ENCODE results near the gene NLRC3.
A peak's percentile ranks its signal among the peaks of the same experiment; 100 is the strongest.

The NLRC3 gene

DNA sequence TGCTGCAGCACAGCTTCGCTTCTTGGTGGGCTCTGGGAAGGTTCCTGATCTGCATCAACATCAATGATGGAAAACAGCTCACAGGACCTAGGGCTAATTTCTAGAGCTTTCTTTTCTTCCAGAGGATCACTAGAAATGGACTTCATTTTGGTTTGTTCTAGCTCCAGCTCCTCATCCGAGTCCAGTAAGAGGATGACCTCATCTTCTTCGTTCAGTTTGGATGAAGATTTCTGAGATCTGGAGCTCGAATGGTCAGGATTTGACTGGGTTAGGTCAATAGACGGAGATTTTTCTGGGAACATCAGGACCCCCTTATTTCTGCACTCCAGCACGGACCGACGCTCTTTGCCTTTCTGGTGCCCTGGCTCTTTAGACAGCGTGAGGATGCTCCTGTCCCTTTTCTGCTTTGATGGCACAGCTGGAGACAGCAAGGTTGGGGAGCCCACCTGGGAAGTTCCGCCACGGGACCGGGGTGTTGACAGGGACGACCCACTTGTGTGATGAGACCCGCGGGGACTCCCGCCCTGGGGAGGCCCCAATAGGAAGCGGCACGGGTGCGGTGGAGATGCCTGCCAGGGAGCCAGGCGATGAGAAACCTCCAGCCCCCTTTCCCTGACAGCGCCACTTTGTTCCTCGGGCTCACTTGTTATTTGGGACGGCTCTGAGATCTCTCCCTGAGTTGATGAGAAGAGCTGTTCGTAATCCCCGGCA, 12.9 kb upstream of the NLRC3 start:
- no peak overlapping the region for H3K27ac Mint-ChIP-seq
- no peak overlapping the region for H3K4me3 Mint-ChIP-seq
- H3K36me3 Mint-ChIP-seq: peaks cover 9% of the 10 kb centered on the region

GRCh38 chr16:3589441-3589921, 12.3 kb upstream of the NLRC3 start:
- peaks cover 9% of the 10 kb centered on the region for H3K36me3 Mint-ChIP-seq

More for the DNA sequence above, 12.9 kb upstream of the NLRC3 start:
- Mint-ChIP-seq H3K9me3 (no peaks in the 10 kb centered on the region), H3K4me1 (peaks cover 12% of the 10 kb centered on the region)
- DNase-seq (ENCODE audit: low spot score in 2 of 2) (no peak), ATAC-seq (no peak)

GRCh38 chr16:3589001-3589400, 11.8 kb upstream of the NLRC3 start:
- Mint-ChIP-seq H3K9me3 (no peaks in the 10 kb centered on the region), H3K36me3 (peaks cover 10% of the 10 kb centered on the region), H3K27ac (no peak overlapping the region), H3K4me3 (no peak overlapping the region), H3K4me1 (peaks cover 12% of the 10 kb centered on the region)
- ATAC-seq (no peak), DNase-seq (ENCODE audit: low spot score in 2 of 2) (no peak)

More at GRCh38 chr16:3589441-3589921, 12.3 kb upstream of the NLRC3 start:
- H3K9me3 Mint-ChIP-seq: no peaks in the 10 kb centered on the region
- no peak overlapping the region for H3K4me3 Mint-ChIP-seq
- DNase-seq (ENCODE audit: low spot score in 2 of 2) (no peak), ATAC-seq (no peak)
- H3K27ac Mint-ChIP-seq: no peak overlapping the region
- peaks cover 12% of the 10 kb centered on the region for H3K4me1 Mint-ChIP-seq

- Mint-ChIP-seq H3K27ac (no peak overlapping the region), H3K36me3 (peaks cover 17% of the 10 kb centered on the region), H3K4me3 (no peak overlapping the region), H3K4me1 (peaks cover 12% of the 10 kb centered on the region), H3K9me3 (no peaks in the 10 kb centered on the region)
- no peak for ATAC-seq
- no peak for DNase-seq (ENCODE audit: low spot score in 2 of 2)
These were observed 10.4 kb upstream of the NLRC3 start for GRCh38 chr16:3587547-3588110.

DNA sequence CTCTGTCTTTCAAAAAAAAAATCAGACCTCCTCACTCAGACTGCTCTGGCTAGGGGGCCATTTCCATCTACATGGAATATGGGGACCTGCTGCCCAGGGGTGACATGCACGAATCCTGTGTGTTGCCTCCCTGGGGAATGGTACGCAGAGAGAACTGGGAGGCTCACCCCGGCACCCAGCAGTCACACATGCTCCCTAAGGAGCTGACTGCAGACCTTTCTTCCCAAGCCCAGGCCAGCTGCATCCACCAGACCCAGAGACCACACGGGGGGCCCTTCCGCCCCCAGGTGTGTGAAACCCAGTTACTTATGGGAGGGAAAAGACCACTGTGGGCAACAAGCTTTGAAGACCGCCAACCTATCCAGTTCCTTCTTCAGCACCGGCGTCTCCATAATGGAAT, 7.2 kb upstream of the NLRC3 start:
- Mint-ChIP-seq H3K9me3 (no peaks in the 10 kb centered on the region), H3K36me3 (peaks cover 12% of the 10 kb centered on the region), H3K27ac (no peak overlapping the region), H3K4me1 (peaks cover 21% of the 10 kb centered on the region), H3K4me3 (no peak overlapping the region)
- DNase-seq (ENCODE audit: low spot score in 2 of 2) (no peak), ATAC-seq (no peak)

GRCh38 chr16:3583303-3584038, 6.3 kb upstream of the NLRC3 start:
- Mint-ChIP-seq H3K9me3 (no peaks in the 10 kb centered on the region), H3K4me3 (no peak overlapping the region), H3K4me1 (peaks cover 30% of the 10 kb centered on the region), H3K27ac (no peak overlapping the region), H3K36me3 (peaks cover 14% of the 10 kb centered on the region)
- ATAC-seq (no peak), DNase-seq (ENCODE audit: low spot score in 2 of 2) (no peak)

DNA sequence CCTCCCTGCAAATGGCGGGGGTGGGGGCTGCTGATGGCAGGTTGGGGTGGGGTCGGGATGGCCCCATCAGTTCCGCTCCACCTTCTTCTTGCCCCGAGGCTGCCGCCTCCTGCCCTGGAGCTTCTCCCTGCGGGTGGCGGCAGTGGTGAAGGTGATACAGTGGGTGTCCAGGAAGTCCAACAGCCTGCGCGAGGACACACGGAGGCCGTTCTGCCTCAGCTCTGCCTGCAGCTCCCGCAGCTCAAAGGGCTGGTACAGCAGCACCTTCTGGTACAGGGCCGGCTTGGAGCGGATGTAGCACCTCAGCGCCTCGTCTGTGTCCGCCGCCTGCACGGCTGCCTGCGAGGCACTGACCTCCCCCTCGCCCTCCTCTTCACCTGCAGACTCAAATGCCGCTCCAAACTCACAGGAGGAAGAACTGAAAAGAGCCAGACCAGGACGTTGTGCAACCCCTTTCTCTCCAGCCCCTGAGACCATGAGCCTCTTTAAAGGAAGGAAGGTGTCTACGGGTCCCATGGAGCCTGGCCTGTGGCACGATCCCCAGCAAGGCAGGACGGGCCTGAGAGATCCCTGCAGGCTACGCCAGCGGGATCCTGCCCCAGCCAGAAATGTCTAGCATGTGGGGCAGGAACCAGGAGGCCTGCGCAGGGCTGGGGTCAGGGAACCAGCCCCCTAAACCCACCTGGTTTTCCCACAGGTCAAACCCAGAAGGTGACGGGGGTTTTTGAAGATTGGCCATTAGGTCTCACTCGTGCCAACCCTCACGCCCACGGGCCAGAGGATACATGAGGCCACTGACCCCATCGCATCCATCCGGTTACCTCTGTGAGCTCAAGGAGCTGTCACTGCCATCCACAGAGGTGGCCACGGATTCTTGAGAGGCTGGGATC, 5.3 kb upstream of the NLRC3 start:
- H3K9me3 Mint-ChIP-seq: no peaks in the 10 kb centered on the region
- H3K4me3 Mint-ChIP-seq: no peak overlapping the region
- peaks cover 21% of the 10 kb centered on the region for H3K36me3 Mint-ChIP-seq
- no peak overlapping the region for H3K27ac Mint-ChIP-seq
- ATAC-seq (no peak), DNase-seq (ENCODE audit: low spot score in 2 of 2) (no peak)
- peaks cover 38% of the 10 kb centered on the region for H3K4me1 Mint-ChIP-seq

GRCh38 chr16:3581392-3581791, 4.2 kb upstream of the NLRC3 start:
- Mint-ChIP-seq H3K4me1 (peaks cover 49% of the 10 kb centered on the region), H3K36me3 (peaks cover 27% of the 10 kb centered on the region), H3K27ac (no peak overlapping the region), H3K9me3 (no peaks in the 10 kb centered on the region), H3K4me3 (no peak overlapping the region)
- DNase-seq (ENCODE audit: low spot score in 2 of 2): no peak
- ATAC-seq: no peak

GRCh38 chr16:3580686-3581085, 3.5 kb upstream of the NLRC3 start:
- Mint-ChIP-seq H3K9me3 (no peaks in the 10 kb centered on the region), H3K4me3 (peak overlapping the region; percentile 99), H3K36me3 (peaks cover 30% of the 10 kb centered on the region), H3K27ac (no peak overlapping the region), H3K4me1 (peaks cover 53% of the 10 kb centered on the region)
- DNase-seq (ENCODE audit: low spot score in 2 of 2) (no peak), ATAC-seq (no peak)

- H3K27ac Mint-ChIP-seq: no peak overlapping the region
- H3K4me3 Mint-ChIP-seq: peak overlapping the region; percentile 99
- H3K4me1 Mint-ChIP-seq: peaks cover 54% of the 10 kb centered on the region
- DNase-seq (ENCODE audit: low spot score in 2 of 2): no peak
- H3K9me3 Mint-ChIP-seq: no peaks in the 10 kb centered on the region
- no peak for ATAC-seq
- H3K36me3 Mint-ChIP-seq: peaks cover 30% of the 10 kb centered on the region
These were observed 3.0 kb upstream of the NLRC3 start for GRCh38 chr16:3580251-3580651.

GRCh38 chr16:3579776-3580175, 2.6 kb upstream of the NLRC3 start:
- Mint-ChIP-seq H3K9me3 (no peaks in the 10 kb centered on the region), H3K4me3 (peak overlapping the region; percentile 99), H3K27ac (peak overlapping the region; percentile 98), H3K4me1 (peaks cover 58% of the 10 kb centered on the region), H3K36me3 (peaks cover 30% of the 10 kb centered on the region)
- DNase-seq (ENCODE audit: low spot score in 2 of 2) (no peak), ATAC-seq (no peak)

DNA sequence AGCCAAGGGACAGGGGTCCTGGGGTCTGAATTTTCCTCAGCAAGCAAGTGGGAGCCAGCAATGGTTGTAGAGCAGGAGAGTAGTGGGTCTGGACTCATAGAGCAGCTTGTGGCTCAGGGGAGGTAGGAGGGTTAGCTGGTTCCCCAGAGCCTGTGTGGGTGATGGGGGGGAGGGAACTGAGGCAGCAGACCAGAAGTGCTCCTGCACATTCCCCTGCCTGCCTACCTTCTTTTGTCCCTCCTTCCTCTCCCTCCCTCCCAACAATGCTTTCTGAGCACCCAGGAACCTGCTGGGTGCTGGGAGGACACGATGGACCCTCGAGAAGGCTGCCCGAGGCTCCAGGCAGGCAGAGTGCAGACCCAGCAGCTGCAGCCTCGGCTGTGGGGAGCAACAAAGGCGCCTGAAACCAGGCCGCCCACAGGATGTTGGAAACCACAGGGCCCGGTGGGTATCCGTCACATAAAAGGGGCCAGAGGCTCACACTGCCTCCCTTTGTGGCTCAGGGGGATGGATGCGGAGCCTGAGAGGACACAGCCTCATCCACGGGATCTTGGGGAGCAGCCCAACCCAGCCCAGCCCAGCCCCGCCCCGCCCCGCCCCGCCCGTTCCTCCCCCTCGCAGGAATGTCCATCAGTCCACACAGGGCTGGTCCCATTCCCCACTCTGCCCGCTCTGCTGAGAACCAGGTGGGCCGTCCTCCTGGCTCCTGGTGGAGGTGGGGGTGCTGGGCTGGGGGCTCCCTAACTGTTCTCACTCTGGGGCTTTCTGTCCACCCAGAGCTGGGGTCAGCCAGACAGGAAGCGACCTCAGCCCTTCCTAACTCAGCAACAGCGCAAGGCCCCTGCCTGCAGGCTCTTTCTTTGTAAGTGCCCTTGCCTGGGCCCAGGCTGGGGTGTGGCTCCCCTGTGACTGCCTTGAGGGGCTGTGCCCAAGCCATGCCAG, 1.7 kb upstream of the NLRC3 start:
- Mint-ChIP-seq H3K4me3 (peak overlapping the region; percentile 99), H3K27ac (peak overlapping the region; percentile 98), H3K9me3 (no peaks in the 10 kb centered on the region), H3K36me3 (peaks cover 36% of the 10 kb centered on the region), H3K4me1 (peaks cover 58% of the 10 kb centered on the region)
- ATAC-seq (peak; percentile 84), DNase-seq (ENCODE audit: low spot score in 2 of 2) (peak; percentile 56 to 88)

GRCh38 chr16:3578121-3578520, 918 bp upstream of the NLRC3 start:
- ATAC-seq (peak; percentile 76), DNase-seq (ENCODE audit: low spot score in 2 of 2) (peak; percentile 31 to 73)
- Mint-ChIP-seq H3K4me1 (peaks cover 62% of the 10 kb centered on the region), H3K4me3 (peak overlapping the region; percentile 99), H3K36me3 (peaks cover 36% of the 10 kb centered on the region), H3K27ac (peak overlapping the region; percentile 98), H3K9me3 (no peaks in the 10 kb centered on the region)

DNA sequence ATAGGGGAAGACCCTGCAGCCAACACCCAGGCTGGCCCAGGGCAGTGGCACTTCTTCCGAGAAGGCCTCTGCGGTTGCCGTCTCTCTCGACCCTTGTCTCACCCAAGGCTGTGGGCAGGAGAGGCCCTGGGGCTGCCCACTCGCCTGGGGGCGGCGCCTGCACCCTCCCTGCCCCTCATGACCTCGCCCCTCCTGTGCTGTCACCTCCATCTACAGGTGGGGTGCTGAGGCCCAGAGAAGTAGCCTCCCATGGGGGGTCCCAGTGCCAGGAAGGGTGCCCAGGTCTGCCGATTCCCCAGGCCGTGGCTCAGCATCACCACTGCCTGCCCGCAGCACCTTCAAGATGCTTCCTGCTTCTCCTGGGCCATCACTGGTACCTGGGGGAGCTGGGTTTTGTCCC, 992 bp downstream of the NLRC3 start:
- Mint-ChIP-seq H3K36me3 (peaks cover 55% of the 10 kb centered on the region), H3K4me3 (peak overlapping the region; percentile 99), H3K9me3 (peaks cover 2% of the 10 kb centered on the region), H3K27ac (peak overlapping the region; percentile 98), H3K4me1 (peaks cover 63% of the 10 kb centered on the region)
- DNase-seq (ENCODE audit: low spot score in 2 of 2): peak; percentile 21 to 69
- ATAC-seq: peak; percentile 25

All from stimulated activated effector memory CD8-positive, alpha-beta T cell treated with anti-CD3 and anti-CD28 coated beads, Interleukin-12 subunit alpha, Interleukin-12 subunit beta, amount 100 ng/mL, for 72 hours (primary cell).